A204.1 (cell line): ENCODE data around the gene TP53I11.

ENCODE experiments used
- FAIRE-seq: peaks from 2 replicates; lab custom pipeline; 2012; peaks lifted over from hg19 to GRCh38; lab: Jason Lieb, UNC

Gene TP53I11

DNA sequence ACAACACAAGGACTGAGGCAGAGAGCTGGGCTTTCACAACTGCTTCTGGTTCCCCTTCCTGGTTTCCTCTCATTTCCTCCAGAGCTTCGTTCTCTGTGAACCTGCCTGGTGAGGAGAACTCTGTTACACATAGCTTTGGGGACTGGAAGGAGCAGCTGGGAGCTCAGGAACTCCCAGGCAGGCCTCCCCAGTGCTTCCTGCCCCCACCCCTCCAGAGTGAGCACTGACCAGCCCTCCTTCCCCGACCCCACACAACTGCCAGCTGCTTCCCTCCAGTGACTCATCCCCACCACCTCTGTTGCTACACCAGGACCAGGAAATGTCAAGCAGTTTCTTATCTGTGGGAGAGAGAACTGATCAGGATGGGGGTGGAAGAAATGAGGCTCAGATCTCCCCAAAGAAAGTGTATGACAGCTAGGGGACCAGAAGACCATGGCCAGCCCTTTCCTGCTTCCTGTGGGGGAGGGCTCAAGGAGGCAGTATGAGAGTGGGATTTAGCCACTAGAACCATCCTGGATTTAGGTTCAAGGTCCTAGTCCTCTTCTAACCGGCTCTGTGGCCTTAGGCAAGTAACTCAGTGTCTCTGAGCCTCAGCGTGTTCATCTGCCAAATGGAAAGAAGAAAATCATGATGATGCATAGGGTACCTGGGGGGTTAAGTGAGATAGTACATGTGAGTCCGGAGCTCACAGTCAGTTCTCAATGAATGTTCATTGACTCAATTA is 4.5 kb upstream of the TP53I11 start:
- FAIRE-seq: no peak

GRCh38 chr11:44954051-44954906 is 3.6 kb upstream of the TP53I11 start:
- no peak for FAIRE-seq

DNA sequence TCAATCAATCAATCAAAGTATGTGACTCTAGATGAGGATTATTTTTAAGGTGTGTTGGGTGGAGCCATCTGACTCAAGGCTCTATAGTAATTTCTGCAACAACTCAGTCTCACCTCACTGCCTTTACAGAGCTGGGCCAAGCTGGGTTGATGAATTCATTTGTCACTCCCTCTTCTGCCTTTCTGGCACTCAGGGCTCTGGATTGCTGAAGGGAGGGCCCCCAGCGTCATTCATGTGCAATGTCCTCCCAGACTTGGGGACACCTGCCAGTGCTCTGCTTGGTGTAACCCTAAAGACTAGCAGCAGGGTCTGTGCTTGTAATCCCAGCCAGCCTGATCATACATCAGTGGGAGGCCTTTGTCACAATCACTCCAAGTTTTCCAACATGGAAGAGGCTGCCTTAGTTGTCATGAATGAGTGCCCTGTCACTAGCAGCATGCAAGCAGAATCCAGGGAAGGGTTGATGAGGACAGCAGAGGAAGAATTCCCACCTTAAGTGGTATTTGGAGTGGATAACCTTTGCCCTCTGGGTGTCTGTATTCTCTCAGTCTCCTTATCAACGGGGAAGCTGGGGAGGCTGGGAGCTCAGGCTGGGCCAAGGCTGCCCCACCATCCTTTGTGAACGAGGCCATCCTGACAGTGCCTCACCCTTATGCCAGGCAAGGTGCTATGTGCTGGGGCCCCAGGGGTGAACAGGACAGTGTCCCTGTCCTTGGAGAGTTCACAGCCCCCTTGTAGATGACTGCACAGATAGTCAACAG is 2.0 kb upstream of the TP53I11 start:
- FAIRE-seq: no peak

DNA sequence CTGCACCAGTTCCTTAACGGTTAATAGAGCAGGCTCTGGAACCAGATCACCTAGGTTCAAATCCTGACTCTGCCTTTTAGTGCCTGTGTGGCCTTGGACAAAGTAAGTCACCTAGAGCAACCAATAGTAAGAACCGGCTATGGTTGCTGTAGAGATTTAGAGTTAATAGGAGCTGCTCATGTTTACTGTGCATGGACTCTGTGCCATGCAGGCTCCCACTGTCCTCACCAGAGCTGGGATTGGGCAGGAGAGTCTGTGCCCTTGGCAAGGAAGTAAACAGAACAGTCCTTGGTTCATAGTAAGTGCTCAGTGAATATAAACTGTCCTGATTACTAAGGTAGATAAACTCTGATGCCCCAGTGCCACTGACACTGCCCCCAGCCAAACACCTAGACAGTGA is 1.4 kb upstream of the TP53I11 start:
- FAIRE-seq: no peak

GRCh38 chr11:44950031-44950624 is 555 bp downstream of the TP53I11 start:
- FAIRE-seq: no peak

DNA sequence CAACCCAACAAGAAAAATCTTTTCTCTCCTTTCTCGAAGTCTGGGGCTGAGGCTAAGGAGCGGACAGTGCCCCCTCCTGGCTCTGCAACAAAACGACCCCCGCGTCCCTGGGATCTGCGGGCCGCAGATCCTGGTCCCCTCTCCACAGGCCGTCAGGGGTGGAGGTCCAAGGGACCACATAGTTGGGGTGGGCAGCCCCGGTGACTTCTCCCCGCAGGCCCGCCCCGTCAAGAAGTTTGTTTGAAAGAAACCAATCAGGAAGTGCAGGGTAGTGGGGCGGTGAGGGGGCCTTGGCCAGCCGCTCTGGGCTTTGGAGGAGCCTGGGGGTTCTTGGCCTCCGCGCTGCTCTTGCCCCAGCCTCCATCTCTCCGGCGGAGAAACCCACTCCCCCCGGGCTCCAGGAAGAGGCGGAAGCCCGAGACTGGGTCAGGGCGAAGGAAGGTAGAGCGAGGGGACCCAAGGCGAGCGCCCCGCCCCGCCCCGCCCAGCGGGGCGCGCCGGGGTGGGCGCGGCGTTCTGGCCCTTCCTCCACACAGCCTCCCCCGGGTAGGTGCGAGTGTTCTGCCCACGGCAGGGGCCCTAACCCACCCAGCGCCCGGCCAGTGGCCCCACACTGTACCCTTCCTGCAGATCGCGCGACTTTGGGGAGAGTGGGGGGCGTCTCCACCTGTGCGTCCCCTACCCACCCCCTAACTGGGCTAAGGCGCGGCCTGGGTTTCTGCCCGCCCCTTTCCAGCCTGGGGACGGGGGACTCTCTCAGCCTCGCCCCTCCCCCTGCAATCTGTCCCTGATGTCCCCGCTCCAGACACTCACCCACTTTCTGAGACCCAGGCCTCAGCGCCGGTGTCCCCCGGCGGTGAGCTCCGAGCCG is 1.3 kb downstream of the TP53I11 start:
- no peak for FAIRE-seq

DNA sequence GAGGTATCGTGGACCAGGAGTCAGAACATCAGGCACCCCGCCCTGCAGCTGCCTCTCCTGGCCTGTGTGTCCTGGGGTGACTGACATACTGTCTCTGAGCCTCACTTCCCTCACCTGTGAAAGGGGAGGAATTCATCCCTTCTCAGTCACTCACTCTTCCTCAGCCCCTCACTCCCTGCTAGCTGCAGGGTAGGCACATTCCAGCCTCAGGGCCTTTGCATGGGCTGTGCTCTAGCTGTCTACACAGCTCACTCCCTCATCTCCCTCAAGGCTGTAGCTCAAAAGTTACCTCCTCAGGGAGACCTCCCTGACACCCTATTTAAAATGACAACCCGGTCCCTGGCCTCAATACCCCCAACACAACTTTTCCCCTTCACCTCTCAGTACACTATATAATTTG is 2.5 kb downstream of the TP53I11 start:
- no peak for FAIRE-seq

GRCh38 chr11:44947114-44947513 is 3.6 kb downstream of the TP53I11 start:
- no peak for FAIRE-seq

- FAIRE-seq: no peak
Observed at GRCh38 chr11:44946263-44946662, 4.4 kb downstream of the TP53I11 start.

- no peak for FAIRE-seq
Observed at GRCh38 chr11:44945666-44946065, 5.0 kb downstream of the TP53I11 start.

DNA sequence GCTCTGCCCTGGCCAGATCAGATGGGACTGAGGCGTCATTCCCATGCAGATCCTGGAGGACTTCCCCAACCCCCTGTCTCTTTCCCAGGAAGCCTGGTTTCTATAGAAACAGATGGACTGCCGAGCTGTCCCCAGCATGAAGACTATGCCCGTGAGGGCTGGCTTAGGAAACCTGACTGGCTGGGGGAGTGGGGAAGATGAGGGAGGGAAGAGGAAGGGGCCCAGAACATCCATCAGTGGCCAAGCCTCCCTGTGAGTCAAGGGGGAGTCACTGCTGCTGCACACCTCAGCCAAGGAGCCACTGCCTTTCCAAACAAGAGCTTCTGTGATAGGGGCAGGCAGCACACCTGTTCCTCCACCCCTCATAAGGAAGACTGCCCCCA is 5.8 kb downstream of the TP53I11 start:
- FAIRE-seq: no peak

DNA sequence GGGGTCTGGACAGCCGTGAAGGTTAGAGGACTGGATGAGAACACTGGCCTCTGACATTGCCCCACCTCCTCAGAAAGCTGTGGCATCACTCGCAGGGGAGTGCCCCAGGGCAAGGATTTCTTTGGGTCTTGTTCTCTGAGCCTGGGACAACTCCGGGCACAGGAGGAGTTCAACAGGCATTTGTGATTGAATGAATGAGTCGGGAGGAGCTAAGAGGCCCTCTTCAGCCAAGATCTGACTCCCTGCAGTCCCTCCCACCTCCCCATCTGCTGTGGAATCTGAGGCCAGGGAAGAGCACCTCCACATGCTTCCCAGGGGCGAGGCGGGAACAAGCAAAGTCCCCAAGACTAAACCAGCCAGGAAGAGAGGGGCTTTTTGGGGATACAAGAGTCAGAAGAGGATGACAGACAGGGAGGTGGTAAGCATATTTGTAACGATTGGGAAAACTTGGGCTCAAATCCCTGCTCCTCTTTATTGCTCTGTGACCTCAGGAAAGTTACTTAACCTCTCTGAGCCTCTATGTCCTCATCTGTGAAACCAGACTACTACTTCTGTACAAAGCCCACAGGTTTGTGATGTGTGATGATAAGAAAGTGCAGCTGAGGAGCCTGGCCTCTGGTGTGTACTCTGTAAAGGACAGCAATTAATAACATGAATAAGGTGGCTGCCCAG is 6.4 kb downstream of the TP53I11 start:
- no peak for FAIRE-seq

DNA sequence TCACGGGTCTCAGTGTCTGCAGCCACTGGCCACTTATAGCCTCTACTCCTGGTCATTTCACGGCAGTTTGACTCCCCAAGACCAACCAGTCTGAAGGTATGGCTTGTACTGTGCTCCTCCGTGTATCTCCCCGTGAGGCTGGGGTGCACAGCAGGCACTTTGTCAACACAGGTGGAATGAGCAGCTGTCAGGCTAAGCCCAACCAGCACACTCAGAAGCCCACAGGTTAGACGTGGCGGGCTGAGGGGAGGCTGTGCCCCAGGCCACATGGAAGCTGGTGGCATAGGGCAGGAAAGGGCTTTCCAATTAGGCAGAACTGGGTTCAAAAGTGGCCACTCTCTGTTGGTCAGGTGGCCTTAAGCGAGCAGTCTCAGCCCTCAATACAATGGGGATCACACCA is 7.0 kb downstream of the TP53I11 start:
- FAIRE-seq: no peak

DNA sequence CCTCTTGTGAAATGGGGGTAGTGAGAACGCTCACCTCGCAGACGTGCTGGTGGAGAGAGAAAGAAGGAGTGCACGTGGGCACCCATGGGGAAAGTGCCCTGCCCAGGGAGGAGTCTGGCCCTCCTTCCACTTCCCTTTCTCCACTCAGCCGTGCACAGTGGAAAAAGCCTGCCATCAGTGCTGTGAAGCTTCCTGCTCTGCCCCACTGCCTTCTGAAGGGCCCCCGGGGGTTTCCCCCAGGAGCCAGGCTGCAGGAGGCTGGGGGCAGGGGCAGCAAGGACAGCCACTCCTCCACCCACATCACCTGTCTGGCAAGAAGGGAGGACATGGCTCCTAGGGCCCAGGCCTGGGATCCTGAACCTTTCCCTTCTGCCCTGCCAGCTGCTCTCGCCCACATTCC is 7.6 kb downstream of the TP53I11 start:
- no peak for FAIRE-seq

DNA sequence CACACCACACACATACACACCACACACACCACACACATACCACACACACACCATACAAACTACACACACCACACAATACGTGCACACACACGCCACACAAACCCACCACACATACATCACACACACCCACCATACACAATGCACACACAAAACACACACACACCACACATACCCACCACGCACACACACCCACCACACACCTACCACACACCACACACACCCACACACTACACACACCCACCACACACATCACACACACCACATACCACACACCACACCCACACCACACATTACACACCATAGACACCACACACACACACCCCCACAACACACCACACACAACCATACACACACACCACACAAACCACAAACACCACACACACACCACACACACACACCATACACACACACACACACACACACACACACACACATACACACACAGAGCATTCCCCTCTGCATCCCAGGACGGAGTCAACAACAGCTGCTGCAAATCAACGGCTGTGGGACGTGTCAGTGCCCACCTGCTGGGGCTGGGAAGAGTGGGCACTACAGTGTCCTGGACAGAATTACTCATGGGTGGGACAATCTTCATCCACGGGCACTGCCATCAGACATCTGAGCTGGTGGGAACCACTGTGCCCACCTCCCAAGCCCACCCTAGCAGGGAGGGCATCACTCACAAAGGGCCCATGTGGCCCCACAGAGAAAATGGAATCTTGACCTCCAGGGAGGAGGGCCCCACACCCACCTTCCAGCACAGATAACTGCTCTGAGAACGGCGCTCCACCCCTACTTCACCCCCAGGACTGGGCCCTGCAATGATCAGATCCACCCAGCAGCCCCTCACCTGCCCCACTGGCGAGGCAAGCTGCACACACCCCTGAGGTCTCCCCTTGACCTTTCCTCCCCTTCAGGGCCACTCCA is 8.4 kb downstream of the TP53I11 start:
- no peak for FAIRE-seq

DNA sequence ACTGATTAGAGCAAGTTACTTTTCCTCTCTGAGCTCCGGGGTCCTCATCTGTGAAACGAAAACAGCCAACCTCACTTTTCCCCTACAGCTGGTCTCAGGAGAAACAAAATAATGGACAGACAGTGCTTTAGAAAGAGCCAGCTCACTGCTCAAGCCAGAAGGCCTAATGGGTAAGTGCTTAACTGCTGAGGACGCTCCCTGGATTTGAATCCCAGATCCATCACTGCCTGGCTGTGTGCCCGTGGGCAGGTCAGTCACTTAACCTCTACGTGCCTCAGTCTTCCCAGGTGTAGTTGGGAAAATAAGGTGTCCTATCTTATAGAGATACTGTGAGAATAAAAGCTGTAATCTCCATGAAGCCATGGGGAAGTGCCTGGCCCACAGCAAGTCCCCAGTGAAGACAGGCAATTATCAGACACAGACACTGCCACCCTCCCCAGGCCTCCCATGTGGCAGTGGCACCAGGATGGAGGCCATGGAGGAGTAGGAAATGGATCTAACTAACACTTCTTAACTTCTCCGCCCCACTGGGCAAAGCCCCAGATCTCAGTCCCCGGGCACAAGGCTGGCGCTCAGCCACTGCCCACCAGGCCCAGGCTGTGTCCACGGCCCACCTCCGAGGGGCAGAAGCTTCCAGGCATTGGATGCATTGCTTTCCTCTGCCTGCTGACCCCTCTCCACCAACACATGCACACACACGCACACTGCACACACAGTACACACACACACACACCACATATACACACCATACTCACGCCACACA is 9.2 kb downstream of the TP53I11 start:
- no peak for FAIRE-seq

GRCh38 chr11:44940835-44941234 is 9.8 kb downstream of the TP53I11 start:
- FAIRE-seq: no peak

DNA sequence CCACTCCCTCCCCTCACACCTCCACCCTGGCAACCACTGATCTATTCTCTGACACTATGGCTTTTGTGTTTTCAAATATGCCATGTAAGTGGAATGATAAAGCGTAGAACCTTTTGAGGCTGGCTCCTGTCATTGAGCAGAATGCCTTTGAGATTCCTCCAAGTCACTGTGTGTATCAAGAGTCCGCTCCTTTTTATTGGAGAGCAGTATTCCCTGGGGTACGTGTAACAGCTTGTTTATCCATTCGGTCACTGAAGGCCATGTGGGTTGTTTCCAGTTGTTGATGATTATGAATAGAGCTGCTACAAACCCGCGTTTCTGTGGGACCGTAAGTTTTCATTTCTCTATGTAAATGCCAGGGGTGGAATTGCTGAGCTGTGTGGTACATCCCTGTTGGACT is 10.3 kb downstream of the TP53I11 start:
- no peak for FAIRE-seq
